Endodermal cell (in vitro differentiated cells): Measurements from ENCODE around the gene CCNT2. TPM values are rescaled to one million over a fixed set of nuclear protein-coding genes. Genes with fewer than 3 reads are reported as not detected.

Source experiments
- DNase-seq: peaks from one replicate; pipeline ENCODE4 v3.0.0-alpha.2; 2017
- H3K27ac ChIP-seq: 2 replicates; pipeline ENCODE4 v1.5.1; 2013; ENCODE audit warnings: mild to moderate bottlenecking, low read depth, low read length, moderate library complexity
- H3K27me3 ChIP-seq: 2 replicates; pipeline ENCODE4 v1.6.1; 2013; ENCODE audit warnings: mild to moderate bottlenecking, low read length, moderate library complexity; ENCODE audit not compliant: insufficient read depth, control insufficient read depth, poor library complexity, severe bottlenecking
- H3K36me3 ChIP-seq: 2 replicates; pipeline ENCODE4 v1.7.0; 2013; ENCODE audit warnings: mild to moderate bottlenecking, low read length, moderate library complexity; ENCODE audit not compliant: control insufficient read depth, insufficient read depth
- H3K4me1 ChIP-seq: one replicate; pipeline ENCODE4 v1.7.0; 2013; ENCODE audit warnings: low read length; ENCODE audit not compliant: control insufficient read depth, insufficient read depth
- H3K4me3 ChIP-seq: 2 replicates; pipeline ENCODE4 v1.5.1; 2013; ENCODE audit warnings: mild to moderate bottlenecking, low read length, moderate library complexity
- H3K9ac ChIP-seq: 2 replicates; pipeline ENCODE4 v1.6.1; 2013; ENCODE audit warnings: mild to moderate bottlenecking, low read length, moderate library complexity; ENCODE audit not compliant: poor library complexity, severe bottlenecking; ENCODE audit errors: extremely low read depth
- H3K9me3 ChIP-seq: 2 replicates; pipeline ENCODE4 v1.6.1; 2013; ENCODE audit warnings: mild to moderate bottlenecking, low read length, moderate library complexity; ENCODE audit not compliant: control insufficient read depth
- H3K27ac Mint-ChIP-seq: 2 replicates; pipeline ENCODE4 v1.8.0; 2020; ENCODE audit warnings: mixed read lengths
- H3K27me3 Mint-ChIP-seq: 2 replicates; pipeline ENCODE4 v1.8.0; 2021; ENCODE audit warnings: mild to moderate bottlenecking, mixed read lengths; ENCODE audit not compliant: insufficient read depth
- H3K36me3 Mint-ChIP-seq: 2 replicates; pipeline ENCODE4 v1.8.0; 2020; ENCODE audit warnings: low read depth, mixed read lengths
- H3K4me1 Mint-ChIP-seq: 2 replicates; pipeline ENCODE4 v1.8.0; 2020; ENCODE audit warnings: mixed read lengths
- H3K4me3 Mint-ChIP-seq: 2 replicates; pipeline ENCODE4 v1.8.0; 2020; ENCODE audit warnings: mild to moderate bottlenecking, moderate library complexity, mixed read lengths
- H3K9me3 Mint-ChIP-seq: 2 replicates; pipeline ENCODE4 v1.8.0; 2020; ENCODE audit warnings: mild to moderate bottlenecking, mixed read lengths
- WGBS, 2 experiments: methylation state at CpG; one replicate each; pipeline versions ENCODE4 v1.1.5 to v1.1.7; 2013; ENCODE audit warnings: missing lambda C conversion rate in 2 of 2, mixed read lengths in 1 of 2; ENCODE audit not compliant: insufficient coverage in 1 of 2, insufficient read length in 1 of 2; 5-methylcytosine and 5-hydroxymethylcytosine counted together
- total RNA-seq, 2 donors: library from RNA; stranded (reverse); fragmentation: NEBNext Ultra II Directional in 1 of 2; extraction: Animal tissue kit (Norgen Biotek cat#: 25700) in 1 of 2; gene quantifications; 2 replicates in 1 of 2; 3 replicates in 1 of 2; pipeline ENCODE4 v1.2.1, GENCODE V29; 2021
- TF ChIP-seq, protein P1 (sequence below): fragments of 200-600 bp; sonication (generic); conservative IDR thresholded peaks from 2 replicates; pipeline ENCODE4 v1.5.0; 2021; ENCODE audit warnings: antibody characterized with exemption, mild to moderate bottlenecking

The CCNT2 gene
- total RNA-seq, 2 donors from 2014 or later, result 51.4 to 53.3 TPM

- no peaks in the 10 kb centered on the region for H3K9me3 ChIP-seq
- H3K4me3 ChIP-seq, result no peak overlapping the region
- DNase-seq, result no peak
- Mint-ChIP-seq H3K36me3 (peaks cover 69% of the 10 kb centered on the region), H3K9me3 (no peaks in the 10 kb centered on the region), H3K4me1 (peaks cover 10% of the 10 kb centered on the region), H3K27me3 (no peaks in the 10 kb centered on the region), H3K27ac (no peak overlapping the region), H3K4me3 (no peak overlapping the region)
- no peaks in the 10 kb centered on the region for H3K4me1 ChIP-seq
- H3K36me3 ChIP-seq, result peaks cover 92% of the 10 kb centered on the region
- WGBS, 2 experiments, result 89% methylated on average over 3 of the region's 3 CpGs; no CpG with 5 or more reads in 1 of the 2 experiments
- H3K9ac ChIP-seq, result no peak overlapping the region
- no peaks in the 10 kb centered on the region for H3K27me3 ChIP-seq
- no peak overlapping the region for H3K27ac ChIP-seq
- TF ChIP-seq, protein P1, sequence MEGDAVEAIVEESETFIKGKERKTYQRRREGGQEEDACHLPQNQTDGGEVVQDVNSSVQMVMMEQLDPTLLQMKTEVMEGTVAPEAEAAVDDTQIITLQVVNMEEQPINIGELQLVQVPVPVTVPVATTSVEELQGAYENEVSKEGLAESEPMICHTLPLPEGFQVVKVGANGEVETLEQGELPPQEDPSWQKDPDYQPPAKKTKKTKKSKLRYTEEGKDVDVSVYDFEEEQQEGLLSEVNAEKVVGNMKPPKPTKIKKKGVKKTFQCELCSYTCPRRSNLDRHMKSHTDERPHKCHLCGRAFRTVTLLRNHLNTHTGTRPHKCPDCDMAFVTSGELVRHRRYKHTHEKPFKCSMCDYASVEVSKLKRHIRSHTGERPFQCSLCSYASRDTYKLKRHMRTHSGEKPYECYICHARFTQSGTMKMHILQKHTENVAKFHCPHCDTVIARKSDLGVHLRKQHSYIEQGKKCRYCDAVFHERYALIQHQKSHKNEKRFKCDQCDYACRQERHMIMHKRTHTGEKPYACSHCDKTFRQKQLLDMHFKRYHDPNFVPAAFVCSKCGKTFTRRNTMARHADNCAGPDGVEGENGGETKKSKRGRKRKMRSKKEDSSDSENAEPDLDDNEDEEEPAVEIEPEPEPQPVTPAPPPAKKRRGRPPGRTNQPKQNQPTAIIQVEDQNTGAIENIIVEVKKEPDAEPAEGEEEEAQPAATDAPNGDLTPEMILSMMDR, result no peak
Measured at GRCh38 chr2:134952608-134953007, 34.0 kb downstream of the CCNT2 start.

DNA sequence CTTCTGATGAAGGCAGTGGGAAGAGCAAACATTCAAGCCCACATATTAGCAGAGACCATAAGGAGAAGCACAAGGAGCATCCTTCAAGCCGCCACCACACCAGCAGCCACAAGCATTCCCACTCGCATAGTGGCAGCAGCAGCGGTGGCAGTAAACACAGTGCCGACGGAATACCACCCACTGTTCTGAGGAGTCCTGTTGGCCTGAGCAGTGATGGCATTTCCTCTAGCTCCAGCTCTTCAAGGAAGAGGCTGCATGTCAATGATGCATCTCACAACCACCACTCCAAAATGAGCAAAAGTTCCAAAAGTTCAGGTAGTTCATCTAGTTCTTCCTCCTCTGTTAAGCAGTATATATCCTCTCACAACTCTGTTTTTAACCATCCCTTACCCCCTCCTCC lies 35.4 kb downstream of the CCNT2 start:
- 96 to 100% methylated on average over 5 of the region's 5 CpGs for WGBS, 2 experiments
- Histone ChIP-seq H3K9me3 (no peaks in the 10 kb centered on the region), H3K9ac (no peak overlapping the region), H3K4me3 (no peak overlapping the region), H3K27ac (no peak overlapping the region), H3K27me3 (no peaks in the 10 kb centered on the region), H3K36me3 (peaks cover 77% of the 10 kb centered on the region), H3K4me1 (peaks cover 3% of the 10 kb centered on the region)
- Mint-ChIP-seq H3K9me3 (no peaks in the 10 kb centered on the region), H3K27me3 (no peaks in the 10 kb centered on the region), H3K4me3 (no peak overlapping the region), H3K4me1 (peaks cover 22% of the 10 kb centered on the region), H3K27ac (no peak overlapping the region), H3K36me3 (peaks cover 56% of the 10 kb centered on the region)
- no peak for DNase-seq
- TF ChIP-seq, protein P1, result no peak

DNA sequence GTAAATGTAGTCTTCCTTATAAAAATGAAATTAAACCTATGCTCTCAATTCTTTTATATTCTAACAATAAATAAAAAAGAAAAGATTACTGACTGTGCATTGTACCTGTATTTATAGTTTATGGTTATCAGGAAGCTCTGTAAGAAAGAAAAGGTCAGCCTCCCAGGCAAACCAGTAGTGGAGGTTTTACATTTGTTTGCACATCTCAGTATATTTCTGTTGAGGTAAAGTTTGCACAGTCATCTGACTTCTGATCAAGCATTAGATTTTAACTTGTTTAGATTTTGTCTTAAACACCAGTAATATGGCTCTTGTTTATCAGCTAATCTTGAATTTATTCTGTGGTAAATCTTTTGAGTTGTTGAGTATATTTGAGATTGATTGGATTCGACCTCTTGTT lies 37.1 kb downstream of the CCNT2 start:
- WGBS, 2 experiments, result 89 to 95% methylated on average over 1 of the region's 1 CpG
- Histone ChIP-seq H3K27me3 (no peaks in the 10 kb centered on the region), H3K36me3 (peaks cover 60% of the 10 kb centered on the region), H3K4me1 (peaks cover 3% of the 10 kb centered on the region), H3K9me3 (no peaks in the 10 kb centered on the region), H3K4me3 (no peak overlapping the region), H3K9ac (no peak overlapping the region), H3K27ac (no peak overlapping the region)
- H3K4me3 Mint-ChIP-seq, result no peak overlapping the region
- peaks cover 22% of the 10 kb centered on the region for H3K4me1 Mint-ChIP-seq
- H3K27ac Mint-ChIP-seq, result no peak overlapping the region
- TF ChIP-seq, protein P1, result no peak
- H3K9me3 Mint-ChIP-seq, result no peaks in the 10 kb centered on the region
- H3K36me3 Mint-ChIP-seq, result peaks cover 41% of the 10 kb centered on the region
- H3K27me3 Mint-ChIP-seq, result no peaks in the 10 kb centered on the region
- DNase-seq, result no peak
